ENCODE results near the gene MRPL33.

MRPL33 gene

DNA sequence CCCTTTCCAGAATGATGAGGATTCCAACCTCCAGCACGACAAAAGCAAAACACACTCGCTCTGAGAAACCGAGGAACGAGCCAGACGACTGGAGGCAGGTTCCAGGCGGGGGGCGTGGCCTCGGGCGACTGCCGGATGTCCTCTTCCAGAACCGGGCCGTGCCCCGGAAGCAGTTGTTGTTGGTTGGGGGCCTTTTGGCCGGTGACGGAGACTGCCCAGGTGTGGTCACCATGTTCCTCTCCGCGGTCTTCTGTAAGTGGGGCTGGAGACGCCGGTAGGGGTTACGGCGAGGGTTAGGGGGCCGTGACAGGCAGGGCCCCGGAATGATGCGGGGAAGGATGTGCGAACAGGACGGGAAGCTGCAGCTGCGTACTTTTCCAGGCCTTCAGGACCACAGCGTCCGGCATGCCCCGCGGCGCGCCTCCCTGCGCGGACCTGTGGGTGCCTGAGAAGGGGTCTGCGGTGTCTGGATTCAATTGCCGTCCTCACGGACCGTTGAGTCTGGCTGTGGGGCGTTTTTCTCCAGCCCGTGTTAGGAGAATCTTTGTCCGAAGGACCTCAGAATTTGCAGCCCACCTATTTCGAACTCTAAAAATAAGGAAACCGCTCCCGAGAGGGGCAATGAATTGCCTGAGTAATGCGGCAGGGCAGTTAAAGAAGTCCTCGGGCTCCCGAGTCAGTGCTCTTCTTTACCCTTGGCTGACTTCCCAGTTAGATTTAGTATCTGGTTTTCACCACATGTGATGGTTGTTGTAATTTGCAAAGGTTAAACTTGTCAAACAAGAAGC, at the start of gene MRPL33:
TSS of gene MRPL33 (plus strand) at position 172 of the 788 bp plus-strand sequence. CDS start at position 231, 59 bp downstream.
- TF ChIP-seq YY1 (IDR thresholded peaks at IDR 0.05; ENCODE audit: insufficient read depth, insufficient read length) (no peak), ZNF274 (IDR thresholded peaks at IDR 0.05; ENCODE audit: low read depth, low read length) (no peak), SUZ12 (IDR thresholded peaks at IDR 0.05; ENCODE audit: extremely low read depth, insufficient read depth, insufficient read length) (no peak)
- H3K36me3 ChIP-seq (ENCODE audit: insufficient read depth, insufficient read length, low read length): peaks cover 28% of the 10 kb centered on the region
- H3K9ac ChIP-seq (ENCODE audit: insufficient read length, low read depth): peak within 1 kb of the TSS; percentile 86
- H3K4me3 ChIP-seq (ENCODE audit: insufficient read length, low read depth): peak within 1 kb of the TSS; percentile 82
- no peaks in the 10 kb centered on the region for H3K27me3 ChIP-seq (ENCODE audit: insufficient read depth, insufficient read length)
- H3K9me3 ChIP-seq (ENCODE audit: insufficient read depth, low read length): no peaks in the 10 kb centered on the region
- DNase-seq (ENCODE audit: low read depth, low spot score): peak; percentile 89
- H3K4me1 ChIP-seq (ENCODE audit: insufficient read depth, insufficient read length): no peaks in the 10 kb centered on the region

DNA sequence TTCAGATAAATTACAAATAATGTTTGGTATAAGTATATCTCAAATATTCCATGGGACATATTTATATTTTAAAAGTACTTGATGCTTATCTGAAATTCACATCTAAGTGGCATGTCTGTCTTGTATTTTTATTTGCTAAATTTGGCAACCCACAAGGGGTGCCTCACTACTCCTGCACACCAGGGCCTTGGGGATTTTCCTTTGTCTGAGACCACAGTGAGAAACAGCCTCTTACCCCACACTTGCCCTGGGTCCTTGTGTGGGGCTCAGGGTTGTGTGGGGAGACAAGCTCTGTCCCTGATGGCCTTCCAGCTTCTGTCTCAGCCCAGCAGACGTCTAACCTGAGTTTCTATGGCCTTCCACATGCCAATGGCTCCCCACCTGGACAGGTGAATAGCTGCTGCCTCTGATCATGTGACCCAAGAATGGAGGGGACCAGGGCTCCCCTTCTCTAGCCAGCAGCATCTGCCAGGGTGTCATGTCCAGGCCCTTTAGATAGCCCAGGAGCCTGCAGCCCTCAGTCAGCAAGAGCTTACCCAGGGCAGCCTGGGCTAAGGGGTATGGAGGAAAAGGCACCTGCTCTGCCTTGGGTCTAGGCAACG, 49.5 kb upstream of the MRPL33 start:
- DNase-seq (ENCODE audit: low read depth, low spot score): no peak
- H3K4me1 ChIP-seq (ENCODE audit: insufficient read depth, insufficient read length): peaks cover 4% of the 10 kb centered on the region
- TF ChIP-seq ZNF274 (IDR thresholded peaks at IDR 0.05; ENCODE audit: low read depth, low read length) (no peak), YY1 (IDR thresholded peaks at IDR 0.05; ENCODE audit: insufficient read depth, insufficient read length) (no peak), SUZ12 (IDR thresholded peaks at IDR 0.05; ENCODE audit: extremely low read depth, insufficient read depth, insufficient read length) (no peak)
- H3K27me3 ChIP-seq (ENCODE audit: insufficient read depth, insufficient read length): peaks cover 4% of the 10 kb centered on the region
- no peaks in the 10 kb centered on the region for H3K36me3 ChIP-seq (ENCODE audit: insufficient read depth, insufficient read length, low read length)
- no peak overlapping the region for H3K9ac ChIP-seq (ENCODE audit: insufficient read length, low read depth)
- H3K9me3 ChIP-seq (ENCODE audit: insufficient read depth, low read length): no peaks in the 10 kb centered on the region
- H3K4me3 ChIP-seq (ENCODE audit: insufficient read length, low read depth): no peak overlapping the region

DNA sequence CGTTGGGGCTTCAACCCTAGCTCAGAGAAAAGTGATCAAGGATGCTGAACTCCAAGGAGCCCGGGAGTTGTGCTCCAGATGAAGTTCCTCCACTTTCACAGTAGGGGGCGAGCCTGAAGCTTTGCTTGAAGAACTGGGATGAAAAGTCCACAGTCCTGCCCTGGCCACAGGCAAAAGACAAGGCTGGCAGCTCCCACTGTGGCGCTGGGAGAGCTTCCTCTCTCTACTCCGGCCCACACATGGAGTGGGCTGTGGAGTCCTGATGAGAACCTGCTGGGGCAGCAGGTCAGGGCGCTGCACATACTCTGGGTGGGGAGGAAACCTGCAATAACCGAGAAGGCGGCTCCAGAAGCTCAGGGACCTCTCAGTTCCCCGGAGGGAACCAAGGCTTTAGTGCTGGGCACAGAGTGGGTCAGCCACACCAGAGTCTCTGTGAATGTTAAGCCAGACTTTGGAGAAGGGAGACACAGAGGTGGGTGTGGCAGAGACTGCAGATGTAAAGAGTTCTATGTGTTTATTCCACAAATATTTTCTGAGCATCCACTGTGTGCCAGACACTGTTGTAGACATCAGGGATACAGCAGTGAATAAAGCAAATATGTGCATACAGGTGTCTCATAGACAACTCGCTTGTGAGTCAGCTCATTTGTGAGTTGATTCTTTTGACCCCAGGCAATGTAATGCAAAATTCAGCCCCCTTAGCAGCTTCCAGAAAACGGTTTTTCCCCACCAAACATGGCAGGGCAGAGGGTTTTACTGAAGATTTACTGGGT, 48.0 kb upstream of the MRPL33 start:
- H3K27me3 ChIP-seq (ENCODE audit: insufficient read depth, insufficient read length): no peaks in the 10 kb centered on the region
- DNase-seq (ENCODE audit: low read depth, low spot score): peak; percentile 70
- H3K4me1 ChIP-seq (ENCODE audit: insufficient read depth, insufficient read length): peaks cover 4% of the 10 kb centered on the region
- TF ChIP-seq YY1 (IDR thresholded peaks at IDR 0.05; ENCODE audit: insufficient read depth, insufficient read length) (no peak), ZNF274 (IDR thresholded peaks at IDR 0.05; ENCODE audit: low read depth, low read length) (no peak), SUZ12 (IDR thresholded peaks at IDR 0.05; ENCODE audit: extremely low read depth, insufficient read depth, insufficient read length) (no peak)
- H3K9ac ChIP-seq (ENCODE audit: insufficient read length, low read depth): no peak overlapping the region
- H3K36me3 ChIP-seq (ENCODE audit: insufficient read depth, insufficient read length, low read length): no peaks in the 10 kb centered on the region
- H3K9me3 ChIP-seq (ENCODE audit: insufficient read depth, low read length): no peaks in the 10 kb centered on the region
- no peak overlapping the region for H3K4me3 ChIP-seq (ENCODE audit: insufficient read length, low read depth)

DNA sequence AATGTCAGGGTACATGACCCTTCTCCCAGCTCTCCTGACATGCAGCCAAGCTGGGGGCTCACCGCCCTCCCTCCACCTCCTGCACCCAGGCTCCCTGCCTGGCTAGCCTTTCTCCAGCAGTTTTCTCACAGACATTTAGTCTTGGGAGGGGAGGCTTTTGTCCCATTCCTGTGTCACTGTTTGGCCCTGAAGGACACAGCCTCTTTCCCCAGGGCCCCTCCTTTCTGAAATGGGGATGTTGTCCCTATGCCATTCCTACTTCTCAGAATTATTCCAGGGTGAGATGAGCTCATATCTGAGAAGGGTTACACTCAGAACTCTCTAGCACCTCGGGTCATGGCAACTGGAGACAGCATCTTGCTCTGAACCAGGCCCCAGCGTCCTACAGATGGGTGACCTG, 47.3 kb upstream of the MRPL33 start:
- Histone ChIP-seq H3K27me3 (ENCODE audit: insufficient read depth, insufficient read length) (no peaks in the 10 kb centered on the region), H3K9ac (ENCODE audit: insufficient read length, low read depth) (no peak overlapping the region), H3K9me3 (ENCODE audit: insufficient read depth, low read length) (no peaks in the 10 kb centered on the region), H3K4me1 (ENCODE audit: insufficient read depth, insufficient read length) (peaks cover 4% of the 10 kb centered on the region), H3K4me3 (ENCODE audit: insufficient read length, low read depth) (no peak overlapping the region), H3K36me3 (ENCODE audit: insufficient read depth, insufficient read length, low read length) (no peaks in the 10 kb centered on the region)
- DNase-seq (ENCODE audit: low read depth, low spot score): no peak
- no peak for TF ChIP-seq ZNF274 (IDR thresholded peaks at IDR 0.05; ENCODE audit: low read depth, low read length)
- TF ChIP-seq SUZ12 (IDR thresholded peaks at IDR 0.05; ENCODE audit: extremely low read depth, insufficient read depth, insufficient read length): no peak
- no peak for TF ChIP-seq YY1 (IDR thresholded peaks at IDR 0.05; ENCODE audit: insufficient read depth, insufficient read length)

DNA sequence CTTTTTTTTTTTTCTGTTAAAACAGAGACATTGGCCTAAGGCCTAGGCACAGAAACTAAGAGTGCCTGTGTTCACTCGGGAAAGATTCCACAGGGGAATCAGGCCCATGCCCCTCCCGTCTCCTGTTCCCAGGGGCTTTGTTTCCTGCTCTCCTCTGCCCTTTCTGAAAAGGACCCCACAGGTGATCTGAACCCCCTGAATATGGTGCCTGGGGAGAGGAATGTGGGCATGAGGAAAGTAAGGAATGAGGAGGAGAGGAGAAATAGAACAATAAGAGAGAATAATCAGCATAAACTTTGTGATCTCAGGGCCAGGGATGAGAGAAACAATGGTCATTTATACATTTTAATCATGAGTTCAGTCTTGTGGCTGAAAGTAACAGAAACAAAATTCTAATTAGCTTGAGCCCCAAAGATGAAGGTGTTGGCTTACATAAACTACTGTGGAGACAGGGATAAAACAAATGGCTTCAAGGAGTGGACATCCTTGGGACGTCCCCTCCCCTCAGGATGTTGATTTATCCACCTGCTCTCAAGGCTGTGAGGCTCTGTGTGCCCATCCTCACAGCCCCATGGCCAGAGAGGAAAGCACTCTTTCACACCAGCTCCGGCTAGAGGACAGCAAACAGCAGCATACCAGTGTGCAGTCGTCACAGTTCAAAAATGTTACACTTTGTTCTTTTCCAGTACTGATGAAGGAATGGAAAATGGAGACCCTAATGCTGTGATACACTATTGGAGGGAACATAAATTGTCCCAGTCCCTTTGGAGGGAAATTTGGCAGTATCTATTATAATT, 46.4 kb upstream of the MRPL33 start:
- Histone ChIP-seq H3K27me3 (ENCODE audit: insufficient read depth, insufficient read length) (no peaks in the 10 kb centered on the region), H3K4me1 (ENCODE audit: insufficient read depth, insufficient read length) (peaks cover 4% of the 10 kb centered on the region), H3K36me3 (ENCODE audit: insufficient read depth, insufficient read length, low read length) (no peaks in the 10 kb centered on the region), H3K4me3 (ENCODE audit: insufficient read length, low read depth) (no peak overlapping the region), H3K9ac (ENCODE audit: insufficient read length, low read depth) (no peak overlapping the region), H3K9me3 (ENCODE audit: insufficient read depth, low read length) (no peaks in the 10 kb centered on the region)
- TF ChIP-seq ZNF274 (IDR thresholded peaks at IDR 0.05; ENCODE audit: low read depth, low read length) (no peak), YY1 (IDR thresholded peaks at IDR 0.05; ENCODE audit: insufficient read depth, insufficient read length) (no peak), SUZ12 (IDR thresholded peaks at IDR 0.05; ENCODE audit: extremely low read depth, insufficient read depth, insufficient read length) (no peak)
- DNase-seq (ENCODE audit: low read depth, low spot score): no peak

DNA sequence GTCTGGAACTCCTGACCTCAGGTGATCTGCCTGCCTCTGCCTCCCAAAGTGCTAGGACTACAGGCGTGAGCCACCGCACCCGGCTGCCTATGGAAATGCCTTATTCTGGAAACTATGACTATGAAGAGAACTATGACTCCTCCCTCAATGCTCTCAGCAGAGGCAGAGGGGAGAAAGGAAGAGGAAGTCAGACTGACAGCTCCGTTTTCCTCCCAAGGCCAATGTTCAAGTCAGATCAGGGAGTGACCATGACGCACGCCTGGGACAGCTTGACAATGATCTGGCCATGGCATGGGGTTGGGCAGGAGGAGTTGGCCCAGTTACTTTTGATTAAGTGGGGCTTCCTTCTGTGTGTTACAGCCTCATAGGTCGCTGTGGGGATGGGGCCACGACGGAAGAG, 44.3 kb upstream of the MRPL33 start:
- Histone ChIP-seq H3K4me3 (ENCODE audit: insufficient read length, low read depth) (no peak overlapping the region), H3K4me1 (ENCODE audit: insufficient read depth, insufficient read length) (peaks cover 4% of the 10 kb centered on the region), H3K9me3 (ENCODE audit: insufficient read depth, low read length) (no peaks in the 10 kb centered on the region), H3K9ac (ENCODE audit: insufficient read length, low read depth) (no peak overlapping the region), H3K27me3 (ENCODE audit: insufficient read depth, insufficient read length) (no peaks in the 10 kb centered on the region), H3K36me3 (ENCODE audit: insufficient read depth, insufficient read length, low read length) (no peaks in the 10 kb centered on the region)
- no peak for TF ChIP-seq ZNF274 (IDR thresholded peaks at IDR 0.05; ENCODE audit: low read depth, low read length)
- no peak for TF ChIP-seq YY1 (IDR thresholded peaks at IDR 0.05; ENCODE audit: insufficient read depth, insufficient read length)
- TF ChIP-seq SUZ12 (IDR thresholded peaks at IDR 0.05; ENCODE audit: extremely low read depth, insufficient read depth, insufficient read length): no peak
- DNase-seq (ENCODE audit: low read depth, low spot score): no peak

Data from NT2/D1 (cell line).